ENCODE data around the gene TMEM222.
"Not testable (repeated sequence)": the region's sequence is repeated elsewhere in the genome, so short reads cannot be mapped to it uniquely, and the experiment has no call there.

TMEM222 gene

GRCh38 chr1:27321813-27322568 is at the start of gene TMEM222:
Gene TMEM222 (plus strand): TSS chr1:27322163. CDS start chr1:27322198, 35 bp downstream.
- DNase-seq (ENCODE audit: low spot score) = peak; percentile 97

DNA sequence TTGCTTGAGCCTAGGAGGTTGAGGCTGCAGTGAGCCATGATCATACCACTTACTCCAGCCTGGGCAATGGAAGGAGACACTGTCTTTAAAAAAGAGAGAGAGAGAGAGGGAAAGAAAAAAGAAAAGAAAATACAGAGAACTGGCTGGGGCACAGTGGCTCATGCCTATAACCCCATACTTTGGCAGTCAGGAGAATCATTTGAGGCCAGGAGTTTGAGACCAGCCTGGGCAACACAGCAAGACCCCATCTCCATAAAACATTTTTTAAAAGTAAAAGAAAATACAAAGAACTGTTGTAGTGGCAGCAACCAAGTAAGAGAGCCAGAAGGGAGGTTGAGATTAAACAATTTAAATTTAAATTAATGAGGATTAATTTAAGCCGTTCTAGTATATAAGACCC is 47.8 kb upstream of the TMEM222 start:
- no peak for DNase-seq (ENCODE audit: low spot score)

GRCh38 chr1:27275696-27276095 is 46.3 kb upstream of the TMEM222 start:
- no peak for DNase-seq (ENCODE audit: low spot score)

GRCh38 chr1:27284425-27285273 is 37.3 kb upstream of the TMEM222 start:
- peak; percentile 73 for DNase-seq (ENCODE audit: low spot score)

GRCh38 chr1:27285274-27285660 is 36.7 kb upstream of the TMEM222 start:
- DNase-seq (ENCODE audit: low spot score) = no peak

- DNase-seq (ENCODE audit: low spot score) = not testable (repeated sequence)
These were observed 36.1 kb upstream of the TMEM222 start for GRCh38 chr1:27285821-27286220.

DNA sequence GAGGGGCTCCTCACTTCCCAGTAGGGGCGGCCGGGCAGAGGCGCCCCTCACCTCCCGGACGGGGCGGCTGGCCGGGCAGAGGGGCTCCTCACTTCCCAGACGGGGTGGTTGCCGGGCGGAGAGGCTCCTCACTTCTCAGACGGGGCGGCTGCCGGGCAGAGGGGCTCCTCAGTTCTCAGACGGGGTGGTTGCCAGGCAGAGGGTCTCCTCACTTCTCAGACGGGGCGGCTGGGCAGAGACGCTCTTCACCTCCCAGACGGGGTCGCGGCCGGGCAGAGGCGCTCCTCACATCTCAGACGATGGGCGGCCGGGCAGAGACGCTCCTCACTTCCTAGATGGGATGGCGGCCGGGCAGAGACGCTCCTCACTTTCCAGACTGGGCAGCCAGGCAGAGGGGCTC is 32.8 kb upstream of the TMEM222 start:
- not testable (repeated sequence) for DNase-seq (ENCODE audit: low spot score)

GRCh38 chr1:27290581-27290980 is 31.4 kb upstream of the TMEM222 start:
- no peak for DNase-seq (ENCODE audit: low spot score)

DNA sequence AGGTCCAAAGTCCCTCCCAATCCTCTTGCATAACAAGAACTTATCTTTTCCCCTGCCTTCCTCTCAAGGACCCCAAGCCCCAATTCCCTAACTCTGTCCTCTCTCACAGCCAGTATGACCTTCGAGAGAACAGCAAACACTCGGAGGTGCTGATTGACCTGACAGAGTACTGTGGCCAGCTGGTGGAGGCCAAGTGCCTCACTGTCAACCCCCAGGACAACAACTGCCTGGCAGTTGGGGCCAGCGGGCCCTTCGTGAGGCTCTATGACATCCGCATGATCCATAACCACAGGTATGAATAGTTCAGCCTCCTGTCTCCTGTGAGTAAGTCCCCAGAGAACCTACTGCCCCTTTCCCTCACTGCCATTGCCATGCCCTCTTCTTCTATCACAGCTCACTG is 29.9 kb upstream of the TMEM222 start:
- peak; percentile 68 for DNase-seq (ENCODE audit: low spot score)

- DNase-seq (ENCODE audit: low spot score) = no peak
These were observed 28.0 kb upstream of the TMEM222 start for GRCh38 chr1:27293915-27294314.

GRCh38 chr1:27296773-27297291 is 25.1 kb upstream of the TMEM222 start:
- DNase-seq (ENCODE audit: low spot score) = peak; percentile 52

- DNase-seq (ENCODE audit: low spot score) = no peak
These were observed 24.1 kb upstream of the TMEM222 start for GRCh38 chr1:27297903-27298302.

DNA sequence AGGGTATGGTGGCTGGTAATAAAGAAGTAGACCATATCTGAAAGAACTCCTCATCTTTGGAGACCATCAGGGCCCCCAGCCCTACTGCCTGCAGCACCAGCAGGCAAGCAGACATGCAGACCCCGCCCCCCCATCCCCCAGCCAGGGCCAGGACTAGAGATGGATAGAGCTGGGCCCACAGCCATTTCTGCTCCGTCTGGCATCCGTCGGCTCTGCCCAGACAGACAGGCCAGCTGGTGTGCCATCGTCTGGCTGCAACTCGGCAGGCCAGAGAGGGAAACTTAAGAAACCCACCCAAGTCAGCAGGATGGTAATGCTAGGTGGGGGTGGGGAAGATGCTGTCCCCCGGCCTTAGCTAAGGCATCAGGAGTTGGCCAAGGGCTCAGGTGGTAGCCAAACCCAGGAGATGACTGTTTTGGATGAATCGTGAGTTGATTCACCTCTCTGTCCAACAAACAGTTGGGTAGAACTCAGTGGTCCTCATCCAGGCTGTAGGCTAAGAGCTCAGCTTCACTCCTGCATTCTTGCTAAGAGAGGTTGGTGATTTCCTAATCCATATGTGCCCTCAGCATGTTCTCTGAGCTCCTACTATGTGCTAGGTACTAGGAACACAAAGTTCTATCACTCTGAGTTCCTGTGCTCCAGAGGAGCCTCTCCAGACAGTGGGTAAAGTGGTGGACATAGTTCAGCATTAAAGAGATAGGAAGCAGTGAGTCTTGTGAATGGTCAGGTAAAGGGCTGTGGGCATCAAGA is 23.2 kb upstream of the TMEM222 start:
- DNase-seq (ENCODE audit: low spot score) = no peak

DNA sequence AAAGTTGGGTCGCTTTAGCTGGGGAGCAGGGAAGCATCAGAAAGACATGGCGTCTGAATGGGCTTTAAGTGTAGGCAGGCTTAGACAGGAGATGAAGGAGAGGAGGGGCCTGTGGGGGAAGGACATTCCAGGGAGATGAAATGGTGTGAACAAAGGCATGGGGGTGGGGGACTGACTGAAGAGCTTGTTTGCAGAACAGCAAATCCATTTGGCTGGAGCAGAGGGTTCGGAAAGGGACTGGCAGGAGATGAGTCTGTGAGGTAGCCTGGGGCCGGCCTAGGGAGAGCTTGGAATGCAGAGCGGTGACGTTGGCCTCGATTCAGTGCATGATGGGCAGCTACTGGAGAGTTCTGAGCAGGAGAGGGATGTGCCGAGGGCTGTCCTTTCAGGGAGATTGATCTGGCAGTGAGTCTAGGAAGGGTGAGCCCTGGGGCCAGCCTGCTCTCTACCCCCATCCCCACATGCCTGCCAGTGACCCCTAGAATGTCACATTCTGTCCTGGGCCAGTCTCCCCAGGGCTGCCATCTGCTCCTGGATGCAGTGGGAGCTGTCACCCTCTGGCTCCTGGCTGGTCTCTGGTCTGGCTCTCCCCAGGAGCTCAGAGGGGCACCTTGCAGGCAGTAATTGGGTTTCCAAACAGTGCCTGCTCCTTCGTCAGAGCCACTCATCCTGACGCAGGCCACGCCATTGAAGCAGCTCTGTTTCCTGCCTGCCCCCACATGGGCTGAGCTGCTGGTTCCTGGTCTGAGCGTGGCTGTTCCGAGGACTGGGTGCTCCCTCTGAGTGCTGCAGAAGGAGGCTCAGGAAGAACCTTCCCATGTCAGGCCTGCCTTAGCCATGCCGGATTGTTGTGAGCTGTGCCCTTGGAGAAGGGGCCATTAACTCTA is 22.3 kb upstream of the TMEM222 start:
- peak; percentile 82 for DNase-seq (ENCODE audit: low spot score)

- peak; percentile 83 for DNase-seq (ENCODE audit: low spot score)
These were observed 21.5 kb upstream of the TMEM222 start for GRCh38 chr1:27300341-27301051.

DNA sequence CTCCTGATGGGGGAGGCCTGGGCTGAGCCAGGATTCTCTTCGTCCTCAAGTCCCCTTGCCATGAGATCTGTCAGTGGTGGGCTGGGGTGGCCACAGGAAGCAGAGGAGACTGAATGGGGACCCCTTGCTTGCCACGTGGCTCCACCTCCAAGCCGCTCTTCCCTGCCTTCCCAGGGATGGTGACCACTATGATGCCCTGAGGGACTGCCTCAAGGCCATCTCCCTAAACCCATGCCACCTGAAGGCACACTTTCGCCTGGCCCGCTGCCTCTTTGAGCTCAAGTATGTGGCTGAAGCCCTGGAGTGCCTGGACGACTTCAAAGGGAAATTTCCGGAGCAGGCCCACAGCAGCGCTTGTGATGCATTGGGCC is 20.9 kb upstream of the TMEM222 start:
- DNase-seq (ENCODE audit: low spot score) = no peak

DNA sequence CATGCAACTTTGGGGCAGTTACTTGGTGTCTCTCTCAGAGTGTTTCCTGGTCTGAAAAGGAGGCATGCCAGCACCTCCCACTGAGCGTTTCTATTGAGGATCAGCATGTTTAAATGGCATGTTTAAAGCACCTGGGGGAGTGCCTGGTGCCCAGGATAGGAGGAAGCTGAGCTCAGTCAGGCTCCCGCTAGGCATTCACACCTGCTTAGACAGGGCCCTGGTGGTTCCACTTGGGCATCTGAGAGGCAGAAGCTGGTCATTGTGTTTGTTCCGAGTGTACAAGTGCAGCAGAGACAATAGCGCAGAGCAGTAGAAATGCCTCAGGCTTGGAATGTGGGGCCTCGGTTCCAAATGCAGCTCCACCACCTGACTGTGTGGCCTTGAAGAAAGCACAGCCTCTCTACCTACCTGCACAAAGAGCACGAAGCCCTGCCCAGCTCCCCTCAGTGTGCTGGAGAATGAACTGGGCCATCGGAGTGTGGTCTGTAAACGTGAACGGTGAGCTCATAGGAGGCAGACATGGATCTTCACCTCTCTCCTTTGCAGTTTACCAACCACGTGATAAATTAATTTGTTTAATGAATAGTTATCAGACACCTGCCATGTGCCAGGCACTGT is 20.3 kb upstream of the TMEM222 start:
- no peak for DNase-seq (ENCODE audit: low spot score)

GRCh38 chr1:27302612-27303011 is 19.4 kb upstream of the TMEM222 start:
- DNase-seq (ENCODE audit: low spot score) = no peak

DNA sequence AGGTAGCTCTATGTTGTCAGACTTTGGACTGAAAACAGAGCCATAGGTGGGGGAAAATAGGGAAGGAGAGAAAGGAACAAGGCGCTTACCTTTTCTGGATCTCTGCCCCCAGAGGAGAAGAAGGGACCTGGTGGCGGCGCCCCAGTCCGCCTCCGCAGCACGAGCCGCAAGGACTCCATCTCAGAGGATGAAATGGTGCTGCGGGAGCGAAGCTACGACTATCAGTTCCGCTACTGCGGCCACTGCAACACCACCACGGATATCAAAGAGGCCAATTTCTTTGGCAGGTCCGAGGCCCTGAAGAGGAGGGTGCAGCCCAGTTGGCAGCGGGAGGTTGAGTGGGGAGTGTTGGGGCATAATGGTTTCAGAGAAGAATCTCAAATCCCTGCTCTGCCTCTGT is 18.5 kb upstream of the TMEM222 start:
- DNase-seq (ENCODE audit: low spot score) = no peak

- no peak for DNase-seq (ENCODE audit: low spot score)
These were observed 15.9 kb upstream of the TMEM222 start for GRCh38 chr1:27306071-27306470.
